Stimulated activated naive CD4-positive, alpha-beta T cell (primary cell): Measurements from ENCODE around the gene NPR3.

Source experiments
- DNase-seq, 6 experiments: peaks; one replicate each; lab custom pipeline; 2025; lab: John Stamatoyannopoulos, UW

The NPR3 gene

GRCh38 chr5:32711681-32712480 lies 760 bp downstream of the NPR3 start:
- DNase-seq = no peak

- no peak for DNase-seq
Observed at GRCh38 chr5:32712481-32713360, 1.6 kb downstream of the NPR3 start.

GRCh38 chr5:32713361-32713769 lies 2.2 kb downstream of the NPR3 start:
- DNase-seq = no peak

GRCh38 chr5:32713770-32714381 lies 2.8 kb downstream of the NPR3 start:
- no peak for DNase-seq

GRCh38 chr5:32714836-32715235 lies 3.7 kb downstream of the NPR3 start:
- DNase-seq = no peak

GRCh38 chr5:32720300-32720699 lies 9.2 kb downstream of the NPR3 start:
- DNase-seq = no peak

- DNase-seq = no peak
Observed at GRCh38 chr5:32721626-32722025, 10.5 kb downstream of the NPR3 start.

GRCh38 chr5:32722957-32723356 lies 11.8 kb downstream of the NPR3 start:
- no peak for DNase-seq

- DNase-seq = no peak
Observed at GRCh38 chr5:32724526-32724925, 13.4 kb downstream of the NPR3 start.

GRCh38 chr5:32726086-32726557 lies 15.0 kb downstream of the NPR3 start:
- no peak for DNase-seq

GRCh38 chr5:32729651-32730050 lies 18.5 kb downstream of the NPR3 start:
- no peak for DNase-seq

- no peak for DNase-seq
Observed at GRCh38 chr5:32733590-32734340, 22.6 kb downstream of the NPR3 start.

GRCh38 chr5:32734827-32735378 lies 23.8 kb downstream of the NPR3 start:
- DNase-seq = no peak

- DNase-seq = no peak
Observed at GRCh38 chr5:32735512-32735911, 24.4 kb downstream of the NPR3 start.

GRCh38 chr5:32736842-32737241 lies 25.7 kb downstream of the NPR3 start:
- no peak for DNase-seq

- DNase-seq = no peak
Observed at GRCh38 chr5:32740651-32741050, 29.5 kb downstream of the NPR3 start.

- no peak for DNase-seq
Observed at GRCh38 chr5:32745317-32745716, 34.2 kb downstream of the NPR3 start.

- no peak for DNase-seq
Observed at GRCh38 chr5:32752411-32752810, 41.3 kb downstream of the NPR3 start.

- DNase-seq = no peak
Observed at GRCh38 chr5:32753051-32753450, 41.9 kb downstream of the NPR3 start.

GRCh38 chr5:32753765-32754164 lies 42.6 kb downstream of the NPR3 start:
- DNase-seq = no peak

GRCh38 chr5:32754284-32754683 lies 43.2 kb downstream of the NPR3 start:
- DNase-seq = no peak
